HCT116 (cell line): ENCODE data around the gene ABCB1. TPM values are rescaled to one million over a fixed set of nuclear protein-coding genes. Genes with fewer than 3 reads are reported as not detected.

Experiments used
- ATAC-seq: fragments of 200-7000 bp; cut with Tn5 transposase; 2 replicates; pipeline ENCODE4 v1.9.1; 2020; ENCODE audit warnings: mild to moderate bottlenecking, moderate library complexity
- BruUV-seq: library from RNA; stranded (reverse); fragments of 400-500 nt; replicated peaks from 2 replicates; lab custom pipeline; 2021; lab: Mats Ljungman, UMichigan
- CTCF ChIA-PET: fragments of 300-600 bp; sonication (Branson Sonifier 250); formaldehyde crosslinking; loops from one replicate; lab custom pipeline; 2021; ENCODE audit warnings: antibody characterized with exemption; lab: Charles Lee
- POLR2A ChIA-PET: fragments of 300-600, 350-600 bp; sonication (Branson Sonifier 250); formaldehyde crosslinking; loops from one replicate; lab custom pipeline; 2021; ENCODE audit warnings: antibody characterized with exemption; lab: Charles Lee
- RAD21 ChIA-PET, 2 experiments: fragments of 300-600 bp; sonication (Branson Sonifier 250); formaldehyde crosslinking; loops; one replicate each; lab custom pipeline; 2023; ENCODE audit warnings: low total read pairs in 2 of 2; ENCODE audit not compliant: uncharacterized antibody in 2 of 2, unreplicated experiment in 2 of 2, low non-redundant PET in 1 of 2; lab: Charles Lee
- DNase-seq: peaks from one replicate; pipeline ENCODE4 v3.0.0-alpha.2; 2010; ENCODE audit warnings: low read depth, low spot score
- H2AFZ ChIP-seq: fragments of 200-600 bp; shearing (Covaris generic), sonication (generic); 2 replicates; pipeline ENCODE4 v1.6.1; 2017; ENCODE audit warnings: low read depth, mixed run types, mixed read lengths, antibody characterized with exemption, low read length; ENCODE audit not compliant: poor library complexity, severe bottlenecking
- H3K27ac ChIP-seq: 2 replicates; pipeline ENCODE4 v1.5.1; 2012; ENCODE audit warnings: low read depth, low read length
- H3K27me3 ChIP-seq: fragments of 200-600 bp; sonication (generic); 2 replicates; pipeline ENCODE4 v1.6.1; 2016; ENCODE audit warnings: mixed run types, low read length, mixed read lengths; ENCODE audit not compliant: insufficient read depth
- H3K36me3 ChIP-seq, 2 experiments: fragments of 200-500 bp in 1 of 2; fragments of 200-600 bp in 1 of 2; sonication (Bioruptor generic) in 1 of 2; sonication (generic) in 1 of 2; 2 replicates each; pipeline versions ENCODE4 v1.5.1 to v1.6.1; 2014 to 2016; ENCODE audit warnings: low read length in 2 of 2, inconsistent platforms in 1 of 2, mixed read lengths in 1 of 2, mixed run types in 1 of 2; ENCODE audit not compliant: insufficient read depth in 2 of 2, control insufficient read depth in 1 of 2
- H3K4me1 ChIP-seq, 2 experiments: fragments of 200-600 bp in 1 of 2; sonication (generic) in 1 of 2; 2 replicates each; pipeline versions ENCODE4 v1.5.1 to v1.6.1; 2012 to 2017; ENCODE audit warnings: low read length in 2 of 2, inconsistent platforms in 1 of 2, mild to moderate bottlenecking in 1 of 2, mixed read lengths in 1 of 2, mixed run types in 1 of 2, moderate library complexity in 1 of 2; ENCODE audit not compliant: insufficient read depth in 2 of 2, control insufficient read depth in 1 of 2
- H3K4me2 ChIP-seq: fragments of 200-600 bp; sonication (generic); 2 replicates; pipeline ENCODE4 v1.6.1; 2017; ENCODE audit warnings: mixed run types, low read length, mixed read lengths
- H3K4me3 ChIP-seq, 2 experiments: fragments of 200-600 bp in 1 of 2; sonication (generic) in 1 of 2; replicated peaks in 1 of 2; 2 replicates each; pipeline ENCODE4 v1.5.1; 2011 to 2016; ENCODE audit warnings: low read length in 2 of 2, control low read depth in 1 of 2, low read depth in 1 of 2, mild to moderate bottlenecking in 1 of 2, mixed read lengths in 1 of 2, mixed run types in 1 of 2
- H3K79me2 ChIP-seq: fragments of 200-600 bp; sonication (generic); 2 replicates; pipeline ENCODE4 v1.6.1; 2017; ENCODE audit warnings: mild to moderate bottlenecking, mixed run types, low read length, moderate library complexity, mixed read lengths; ENCODE audit not compliant: insufficient read depth
- H3K9ac ChIP-seq: fragments of 200-600 bp; sonication (generic); 2 replicates; pipeline ENCODE4 v1.6.1; 2016; ENCODE audit warnings: low read length, mixed read lengths
- H3K9me2 ChIP-seq: fragments of 200-600 bp; sonication (generic), shearing (Covaris generic); 2 replicates; pipeline ENCODE4 v1.6.1; 2017; ENCODE audit warnings: mixed run types, mild to moderate bottlenecking, moderate library complexity; ENCODE audit not compliant: insufficient read depth
- H3K9me3 ChIP-seq, 2 experiments: fragments of 200-500 bp in 1 of 2; fragments of 200-600 bp in 1 of 2; sonication (Bioruptor generic) in 1 of 2; sonication (generic) in 1 of 2; 2 replicates each; pipeline ENCODE4 v1.6.1; 2014 to 2017; ENCODE audit warnings: low read length in 2 of 2, mixed read lengths in 2 of 2, inconsistent platforms in 1 of 2, low read depth in 1 of 2, mild to moderate bottlenecking in 1 of 2, mixed run types in 1 of 2, moderate library complexity in 1 of 2; ENCODE audit not compliant: control insufficient read depth in 1 of 2, insufficient read depth in 1 of 2
- H4K20me1 ChIP-seq: fragments of 200-600 bp; sonication (generic), shearing (Covaris generic); 2 replicates; pipeline ENCODE4 v1.6.1; 2017; ENCODE audit warnings: mixed run types, mild to moderate bottlenecking, moderate library complexity; ENCODE audit not compliant: insufficient read depth
- CTCF ChIP-seq, 3 experiments: fragments of 200-600 bp in 1 of 3; sonication (generic) in 1 of 3; IDR thresholded peaks in 2 of 3; conservative IDR thresholded peaks in 1 of 3; 2 replicates each; pipeline ENCODE4 v1.5.1; 2012 to 2017; ENCODE audit warnings: low read depth in 2 of 3, low read length in 2 of 3, antibody characterized with exemption in 1 of 3, borderline replicate concordance in 1 of 3, control low read depth in 1 of 3, mild to moderate bottlenecking in 1 of 3, mixed read lengths in 1 of 3, mixed run types in 1 of 3, moderate library complexity in 1 of 3; ENCODE audit not compliant: insufficient read depth in 1 of 3
- EGR1 ChIP-seq: IDR thresholded peaks from 2 replicates; pipeline ENCODE4 v1.6.1; 2012; ENCODE audit warnings: low read depth
- ELF1 ChIP-seq: IDR thresholded peaks from 2 replicates; pipeline ENCODE4 v1.6.1; 2012; ENCODE audit warnings: low read depth, borderline replicate concordance
- EZH2phosphoT487 ChIP-seq: fragments of 200-600 bp; IDR thresholded peaks from 2 replicates; pipeline ENCODE4 v1.6.1; 2018; ENCODE audit warnings: antibody characterized with exemption, borderline replicate concordance
- SP1 ChIP-seq: IDR thresholded peaks from 2 replicates; pipeline ENCODE4 v1.6.1; 2012; ENCODE audit warnings: low read depth
- TCF7L2 ChIP-seq: IDR thresholded peaks from 2 replicates; pipeline ENCODE4 v1.7.0; 2011; ENCODE audit warnings: borderline replicate concordance, inconsistent platforms; ENCODE audit not compliant: insufficient read depth, insufficient read length; ENCODE audit errors: extremely low read depth
- ZNF274 ChIP-seq: fragments of 200-500 bp; sonication (Bioruptor generic); IDR thresholded peaks from 2 replicates; pipeline ENCODE4 v1.6.1; 2014; ENCODE audit warnings: mild to moderate bottlenecking, low read depth, low read length, inconsistent platforms
- intact Hi-C: fragments of 100-400 bp; cut with micrococcal nuclease; formaldehyde crosslinking; loops from 2 replicates; pipeline ENCODE4 v1.10.0; 2022
- total RNA-seq: library from RNA; stranded (reverse); gene quantifications from one replicate; pipeline ENCODE4 v1.2.1, GENCODE V29; 2021; ENCODE audit not compliant: unreplicated experiment

Gene ABCB1
- total RNA-seq, 1 experiment from 2014 or later: 1.8 TPM

DNA sequence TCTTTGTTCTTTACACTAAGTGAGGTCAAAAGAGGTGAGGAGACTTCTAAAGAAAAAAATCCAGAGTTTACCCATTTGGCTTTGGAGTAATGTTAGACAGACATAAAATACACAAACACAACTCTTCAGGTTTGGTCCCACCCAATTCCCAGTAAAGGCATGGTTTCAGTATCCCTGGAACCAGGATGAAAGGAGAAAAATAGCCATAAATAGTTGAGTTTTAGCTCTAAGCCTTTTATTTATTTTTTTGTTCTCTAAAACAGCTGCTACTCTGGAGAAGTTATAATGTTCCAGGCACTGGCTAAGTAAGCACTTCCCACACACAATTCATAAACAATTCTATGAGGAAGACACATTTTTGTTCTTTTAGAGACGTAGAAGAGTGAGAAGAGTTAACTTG, 4.0 kb downstream of the ABCB1 start (continued):
- TF ChIP-seq CTCF (IDR thresholded peaks at IDR 0.05 in 2 of 3, conservative IDR thresholded peaks at IDR 0.05 in 1 of 3; ENCODE audit: borderline replicate concordance in 1 of 3, insufficient read depth in 1 of 3, low read depth in 2 of 3, low read length in 2 of 3): no peak

- no peak overlapping the region for H3K27ac ChIP-seq
- DNase-seq (no peak), ATAC-seq (no peak)
- no peaks in the 10 kb centered on the region for H3K27me3 ChIP-seq
- RAD21 ChIA-PET: no interaction called here
- no peaks in the 10 kb centered on the region for H3K36me3 ChIP-seq
- no peaks in the 10 kb centered on the region; a peak in 1 of 4 replicates for H3K4me1 ChIP-seq
- POLR2A ChIA-PET: no interaction called here
- no peak overlapping the region for H3K9ac ChIP-seq
- H3K79me2 ChIP-seq: no peaks in the 10 kb centered on the region
- CTCF ChIA-PET: no interaction called here
- H3K9me2 ChIP-seq: no peaks in the 10 kb centered on the region
- BruUV-seq: no TSS peak
- TF ChIP-seq EGR1 (no peak), EZH2phosphoT487 (no peak), ELF1 (no peak), ZNF274 (no peak), SP1 (no peak), TCF7L2 (no peak)
- TF ChIP-seq, all 23 proteins: peak for 0
- Histone ChIP-seq H4K20me1 (no peaks in the 10 kb centered on the region), H3K4me2 (no peak overlapping the region), H2AFZ (no peak overlapping the region), H3K4me3 (no peak overlapping the region), H3K9me3 (no peaks in the 10 kb centered on the region)
- intact Hi-C loops: no loop called here
These were observed 4.5 kb downstream of the ABCB1 start for GRCh38 chr7:87596136-87596535.
